ENCODE measurements around the gene DDR1.
A peak's percentile ranks its signal among the peaks of the same experiment; 100 is the strongest.
"Not testable (repeated sequence)": the region's sequence is repeated elsewhere in the genome, so short reads cannot be mapped to it uniquely, and the experiment has no call there.

Gene DDR1

GRCh38 chr6:30894935-30895334 lies 10.6 kb downstream of the DDR1 start:
- no peak for DNase-seq

DNA sequence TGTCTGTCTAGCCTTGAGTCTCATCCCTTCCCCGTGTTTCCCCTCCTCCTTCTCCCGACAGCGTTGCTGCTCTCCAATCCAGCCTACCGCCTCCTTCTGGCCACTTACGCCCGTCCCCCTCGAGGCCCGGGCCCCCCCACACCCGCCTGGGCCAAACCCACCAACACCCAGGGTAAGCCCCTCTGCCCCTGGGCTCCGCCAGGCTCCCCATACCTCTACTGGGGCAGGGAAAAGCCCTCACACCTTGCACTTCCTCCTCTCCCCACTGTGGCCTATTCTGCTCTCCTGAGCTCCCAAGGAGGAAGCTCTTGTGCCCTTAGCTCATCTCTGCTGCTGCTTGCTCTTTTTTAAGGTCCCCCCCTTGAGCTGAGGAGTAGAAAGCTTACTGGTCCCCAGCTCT lies 11.0 kb downstream of the DDR1 start:
- no peak for DNase-seq

- no peak for DNase-seq
Measured at GRCh38 chr6:30896541-30896940, 12.2 kb downstream of the DDR1 start.

GRCh38 chr6:30897882-30898281 lies 13.6 kb downstream of the DDR1 start:
- DNase-seq, result no peak

DNA sequence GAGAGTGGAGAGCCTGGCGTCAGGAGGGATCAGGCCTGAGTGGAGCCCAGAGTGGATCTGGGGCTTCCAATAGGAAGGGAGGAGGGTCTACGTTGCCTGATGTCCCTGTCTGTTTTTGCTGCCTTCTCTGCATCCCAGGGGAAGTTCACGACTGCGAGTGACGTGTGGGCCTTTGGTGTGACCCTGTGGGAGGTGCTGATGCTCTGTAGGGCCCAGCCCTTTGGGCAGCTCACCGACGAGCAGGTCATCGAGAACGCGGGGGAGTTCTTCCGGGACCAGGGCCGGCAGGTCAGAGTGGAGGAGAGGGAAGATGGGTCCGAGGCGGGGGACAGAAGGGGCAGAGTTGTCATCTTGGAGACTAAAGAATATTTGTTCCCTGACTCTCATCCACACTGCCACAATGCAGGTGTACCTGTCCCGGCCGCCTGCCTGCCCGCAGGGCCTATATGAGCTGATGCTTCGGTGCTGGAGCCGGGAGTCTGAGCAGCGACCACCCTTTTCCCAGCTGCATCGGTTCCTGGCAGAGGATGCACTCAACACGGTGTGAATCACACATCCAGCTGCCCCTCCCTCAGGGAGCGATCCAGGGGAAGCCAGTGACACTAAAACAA lies 14.5 kb downstream of the DDR1 start:
- no peak for DNase-seq

GRCh38 chr6:30900863-30901417 lies 16.6 kb downstream of the DDR1 start:
- no peak for DNase-seq

- DNase-seq, result no peak
Measured at GRCh38 chr6:30901436-30901835, 17.1 kb downstream of the DDR1 start.

GRCh38 chr6:30902196-30902595 lies 17.9 kb downstream of the DDR1 start:
- DNase-seq, result not testable (repeated sequence)

GRCh38 chr6:30902709-30903108 lies 18.4 kb downstream of the DDR1 start:
- no peak for DNase-seq

DNA sequence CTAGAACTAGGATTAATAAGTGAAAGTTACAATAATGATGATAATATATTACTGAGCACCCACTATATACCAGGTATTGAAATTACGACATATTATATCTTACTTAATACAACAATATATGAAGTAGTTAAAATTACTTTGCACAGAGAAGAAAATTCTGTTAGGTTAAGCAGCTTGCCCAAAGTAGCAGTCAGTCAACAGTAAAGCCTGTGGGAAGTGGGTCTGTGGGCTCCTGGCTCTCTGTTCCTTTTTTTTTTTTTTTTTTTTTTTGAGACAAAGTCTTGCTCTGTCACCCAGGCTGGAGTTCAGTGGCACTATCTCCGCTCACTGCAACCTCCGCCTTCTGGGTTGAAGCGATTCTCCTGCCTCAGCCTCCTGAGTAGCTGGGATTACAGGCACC lies 18.9 kb downstream of the DDR1 start:
- no peak for DNase-seq

- not testable (repeated sequence) for DNase-seq
Measured at GRCh38 chr6:30907290-30907757, 23.0 kb downstream of the DDR1 start.

GRCh38 chr6:30907758-30908591 lies 23.7 kb downstream of the DDR1 start, which contains the start of gene GTF2H4:
Gene GTF2H4, plus strand, starts transcription at chr6:30908207.
- peak; percentile 99 for DNase-seq

DNA sequence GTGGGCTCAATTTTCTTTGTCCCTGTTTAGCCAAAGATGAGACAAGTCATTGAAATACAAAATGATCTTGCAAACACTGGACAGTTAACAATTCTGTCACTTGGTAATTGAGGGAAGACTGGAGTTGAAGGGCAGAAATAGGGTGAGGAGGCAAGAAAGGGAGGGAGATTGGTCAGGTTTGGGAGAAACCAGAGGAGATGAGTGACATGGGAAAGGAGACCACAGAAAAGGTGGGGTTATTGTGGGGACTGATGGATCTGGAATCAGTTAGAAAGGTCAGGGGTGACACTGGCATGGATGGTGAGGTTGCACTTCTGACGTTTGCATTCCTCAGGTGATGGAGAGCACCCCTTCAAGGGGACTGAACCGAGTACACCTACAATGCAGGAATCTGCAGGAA lies 24.4 kb downstream of the DDR1 start:
- DNase-seq, result no peak

- DNase-seq, result not testable (repeated sequence)
Measured at GRCh38 chr6:30910473-30910872, 26.2 kb downstream of the DDR1 start.

- no peak for DNase-seq
Measured at GRCh38 chr6:30912746-30913520, 28.6 kb downstream of the DDR1 start.

- no peak for DNase-seq
Measured at GRCh38 chr6:30913721-30914075, 29.4 kb downstream of the DDR1 start.

DNA sequence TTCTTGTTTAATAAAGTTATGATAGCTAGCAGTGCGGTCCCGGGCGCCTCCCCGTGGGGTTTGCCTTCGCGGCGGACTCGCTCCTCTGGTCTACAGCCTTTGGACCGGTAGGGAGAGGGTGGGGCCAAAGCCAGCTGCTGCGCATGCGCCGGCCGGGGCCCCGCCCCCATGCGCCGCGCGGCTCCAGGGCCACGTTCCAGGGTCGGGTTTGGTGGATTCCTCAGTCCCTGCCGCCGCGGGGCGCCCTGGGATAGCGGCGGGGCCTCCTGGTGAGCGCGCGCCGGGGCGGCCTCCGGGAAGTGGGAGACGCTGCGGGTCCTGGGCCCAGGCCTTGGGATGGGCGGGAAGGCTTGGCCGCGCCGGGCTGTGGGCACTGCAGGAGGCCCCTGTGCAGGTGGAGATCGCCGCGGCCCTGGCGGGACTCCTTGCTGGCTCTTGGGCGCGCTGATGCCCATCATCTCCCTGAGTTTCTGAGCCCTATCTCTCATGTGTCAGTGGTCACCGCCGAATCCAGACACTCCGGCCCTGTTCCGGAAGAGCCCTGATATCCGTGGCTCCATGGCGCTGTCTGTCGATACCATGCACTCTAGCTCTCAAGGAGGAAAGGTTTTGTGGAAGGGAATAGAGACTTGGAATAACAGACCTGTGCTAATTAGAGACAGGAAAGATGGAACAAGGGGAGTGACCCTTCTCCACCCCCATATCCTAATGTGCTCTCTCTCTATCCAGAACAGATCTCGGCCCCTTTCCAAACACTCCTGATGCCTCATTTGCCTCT lies 29.9 kb downstream of the DDR1 start, which contains the start of gene VARS2:
Gene VARS2 (plus strand): TSS at position 163 of the 778 bp plus-strand sequence. CDS start 599 bp downstream, at position 762.
- peak; percentile 84 for DNase-seq

- no peak for DNase-seq
Measured at GRCh38 chr6:30914854-30915590, 30.7 kb downstream of the DDR1 start.

GRCh38 chr6:30915591-30915946 lies 31.2 kb downstream of the DDR1 start:
- peak; percentile 60 for DNase-seq

DNA sequence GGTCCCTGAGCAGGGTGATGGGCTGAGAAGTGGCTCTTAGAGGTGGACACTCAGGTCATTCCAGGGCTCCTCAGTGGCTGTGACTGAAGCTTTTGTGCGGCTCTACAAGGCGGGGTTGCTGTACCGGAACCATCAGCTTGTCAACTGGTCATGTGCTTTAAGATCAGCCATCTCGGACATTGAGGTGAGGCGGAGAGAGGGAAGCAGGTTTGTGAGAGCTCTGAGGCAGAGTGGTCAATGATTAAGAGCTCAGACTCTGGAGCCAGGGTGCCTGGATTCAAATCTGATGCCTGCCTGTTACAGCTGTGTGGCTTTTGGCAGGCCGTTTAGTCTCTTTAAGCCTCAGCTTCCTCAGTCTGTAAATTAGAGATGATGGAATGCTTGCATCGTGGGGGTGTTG lies 32.7 kb downstream of the DDR1 start:
- no peak for DNase-seq

- no peak for DNase-seq
Measured at GRCh38 chr6:30917487-30917886, 33.2 kb downstream of the DDR1 start.

DNA sequence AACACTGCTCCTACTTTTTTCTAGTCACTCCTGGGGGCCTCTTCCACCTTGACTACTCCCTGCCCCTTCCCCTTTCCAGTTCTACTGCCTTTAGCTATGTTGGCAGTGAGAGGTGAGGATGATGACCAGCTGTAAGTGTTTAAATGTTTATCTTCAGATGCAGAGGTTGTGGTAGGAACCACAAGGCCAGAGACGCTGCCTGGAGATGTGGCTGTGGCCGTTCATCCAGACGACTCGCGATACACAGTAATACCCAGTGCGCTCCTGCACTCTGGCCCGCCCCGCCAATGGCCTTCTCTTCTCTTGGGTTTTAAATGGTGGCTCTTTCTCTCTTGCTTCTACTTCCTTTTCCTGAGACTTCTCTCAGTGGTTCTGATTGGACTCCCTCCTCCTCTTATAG lies 34.4 kb downstream of the DDR1 start:
- DNase-seq, result no peak

Data from inflammatory macrophage treated with lipopolysaccharide for 4 hours (primary cell).